Measurements from ENCODE around the gene VPS35L.

- TF ChIP-seq JUNB (IDR thresholded peaks at IDR 0.05) (no peak), ZNF217 (IDR thresholded peaks at IDR 0.05) (no peak), CTCF (IDR thresholded peaks at IDR 0.05 in 2 of 3, conservative IDR thresholded peaks at IDR 0.05 in 1 of 3; ENCODE audit: control insufficient read depth in 2 of 3, extremely low read depth in 1 of 3, insufficient read depth in 1 of 3, low read depth in 3 of 3, low read length in 3 of 3) (no peak), POLR2AphosphoS5 (IDR thresholded peaks at IDR 0.05; ENCODE audit: low read length) (no peak), EP300 (IDR thresholded peaks at IDR 0.05; ENCODE audit: borderline replicate concordance in 1 of 2, control insufficient read depth in 1 of 2, low read depth in 2 of 2, low read length in 2 of 2) (no peak), POLR2A (IDR thresholded peaks at IDR 0.05; ENCODE audit: low read depth, low read length) (no peak)
These were observed 149.6 kb downstream of the VPS35L start for GRCh38 chr16:19705146-19705501.
